ENCODE measurements around the gene MMP24OS. TPM values are rescaled to one million over a fixed set of nuclear protein-coding genes. Genes with fewer than 3 reads are reported as not detected.

MMP24OS gene
- total RNA-seq, 1 donor from 2014 or later = 47.9 TPM

- POLR2A ChIA-PET = no interaction called here
- H3K36me3 Mint-ChIP-seq (ENCODE audit: low read depth) = peaks cover 51% of the 10 kb centered on the region
- TF ChIP-seq CTCF (IDR thresholded peaks at IDR 0.05) = no peak
- no peak for DNase-seq
- H3K9me3 Mint-ChIP-seq = no peaks in the 10 kb centered on the region
- no peak overlapping the region for H3K27ac Mint-ChIP-seq
- CTCF ChIA-PET = interaction anchor here (1.4 to 1.5 kb wide), 2 partner anchors 7 to 34 kb away, joined by 4 read pairs; partner anchors contain the start of gene MMP24OS
- ATAC-seq (ENCODE audit: low read depth) = no peak
- no peaks in the 10 kb centered on the region for H3K4me1 Mint-ChIP-seq
- intact Hi-C loops (cut with micrococcal nuclease) = no loop called here
- H3K4me3 Mint-ChIP-seq = no peak overlapping the region
- no peaks in the 10 kb centered on the region for H3K27me3 Mint-ChIP-seq
Measured at GRCh38 chr20:35270021-35270902, 7.7 kb downstream of the MMP24OS start.

DNA sequence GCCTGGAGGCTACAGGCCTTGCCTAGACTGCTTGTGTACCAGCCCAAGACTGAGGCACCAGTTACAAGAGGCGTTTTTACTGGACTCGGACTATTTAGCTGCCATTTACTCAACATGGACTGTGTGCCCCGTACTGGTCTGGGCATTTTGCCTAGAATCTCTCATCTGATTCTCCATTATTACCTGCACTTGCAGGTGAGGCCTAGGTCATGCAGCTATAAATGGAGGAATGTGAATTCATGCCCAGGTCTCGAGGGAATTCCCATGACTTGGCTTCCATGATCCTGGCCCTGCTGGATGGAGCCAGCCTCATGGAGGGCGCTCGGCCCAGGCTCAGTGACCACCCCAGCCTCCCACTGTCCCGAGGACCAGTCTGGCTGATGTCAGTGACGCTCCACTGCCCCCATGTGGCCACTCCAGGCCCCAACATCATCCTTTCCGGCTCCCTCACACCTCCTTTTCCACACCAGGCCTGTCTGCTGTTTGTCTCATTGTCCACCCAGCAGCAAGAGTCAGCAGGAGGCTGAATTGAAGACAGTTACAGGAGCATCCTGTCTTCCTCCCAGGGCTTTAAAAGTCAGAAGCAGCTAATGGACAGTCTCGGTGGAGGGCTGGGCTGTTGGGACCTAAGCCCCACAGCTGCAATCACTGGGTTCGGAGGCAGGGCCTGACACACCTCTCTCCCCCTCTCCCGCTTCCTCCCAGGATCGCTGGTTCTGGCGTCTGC lies 8.7 kb downstream of the MMP24OS start:
- POLR2A ChIA-PET = interaction anchor here (0.6 to 1.1 kb wide), 3 partner anchors 9 to 346 kb away, joined by 3 to 4 read pairs (median 3); partner anchors contain the start of genes MMP24OS and SPAG4
- H3K4me3 Mint-ChIP-seq = no peak overlapping the region
- H3K27me3 Mint-ChIP-seq = no peaks in the 10 kb centered on the region
- intact Hi-C loops (cut with micrococcal nuclease) = loop anchor here (1.0 kb wide), 2 partner anchors 173 to 435 kb away; no protein-coding TSS in a partner anchor
- H3K36me3 Mint-ChIP-seq (ENCODE audit: low read depth) = peaks cover 54% of the 10 kb centered on the region
- no peak for TF ChIP-seq CTCF (IDR thresholded peaks at IDR 0.05)
- H3K4me1 Mint-ChIP-seq = no peaks in the 10 kb centered on the region
- H3K9me3 Mint-ChIP-seq = no peaks in the 10 kb centered on the region
- H3K27ac Mint-ChIP-seq = no peak overlapping the region
- ATAC-seq (ENCODE audit: low read depth) = peak; percentile 86
- peak; percentile 32 for DNase-seq
- CTCF ChIA-PET = interaction anchor here (0.9 to 1.5 kb wide), 3 partner anchors 8 to 173 kb away, joined by 3 to 4 read pairs (median 4); partner anchors contain the start of gene MMP24OS

GRCh38 chr20:35267092-35267491 lies 10.8 kb downstream of the MMP24OS start:
- Mint-ChIP-seq H3K9me3 (no peaks in the 10 kb centered on the region), H3K4me1 (no peaks in the 10 kb centered on the region), H3K36me3 (ENCODE audit: low read depth) (peaks cover 61% of the 10 kb centered on the region), H3K27me3 (no peaks in the 10 kb centered on the region), H3K27ac (no peak overlapping the region), H3K4me3 (no peak overlapping the region)
- ChIA-PET CTCF (no interaction called here), POLR2A (no interaction called here)
- DNase-seq (no peak), ATAC-seq (ENCODE audit: low read depth) (no peak)
- intact Hi-C loops (cut with micrococcal nuclease) = no loop called here
- no peak for TF ChIP-seq CTCF (IDR thresholded peaks at IDR 0.05)

GRCh38 chr20:35264755-35265154 lies 13.2 kb downstream of the MMP24OS start:
- no peak for TF ChIP-seq CTCF (IDR thresholded peaks at IDR 0.05)
- Mint-ChIP-seq H3K27ac (no peak overlapping the region), H3K4me1 (no peaks in the 10 kb centered on the region), H3K27me3 (no peaks in the 10 kb centered on the region), H3K36me3 (ENCODE audit: low read depth) (peaks cover 46% of the 10 kb centered on the region), H3K4me3 (no peak overlapping the region), H3K9me3 (no peaks in the 10 kb centered on the region)
- DNase-seq (no peak), ATAC-seq (ENCODE audit: low read depth) (no peak)
- POLR2A ChIA-PET = no interaction called here
- intact Hi-C loops (cut with micrococcal nuclease) = no loop called here
- CTCF ChIA-PET = no interaction called here
